OCI-LY7 (cell line): ENCODE measurements around the gene DIAPH3.

Source experiments
- CTCF ChIP-seq: fragments of 200-600 bp; sonication (generic); conservative IDR thresholded peaks from 2 replicates; pipeline ENCODE4 v1.5.1; 2014; ENCODE audit warnings: mild to moderate bottlenecking, antibody characterized with exemption, low read length, moderate library complexity, mixed read lengths
- EZH2phosphoT487 ChIP-seq: fragments of 200-600 bp; sonication (generic); IDR thresholded peaks from 2 replicates; pipeline ENCODE4 v1.6.1; 2018; ENCODE audit warnings: low read depth, borderline replicate concordance, mild to moderate bottlenecking, mixed run types, antibody characterized with exemption, low read length, moderate library complexity, mixed read lengths

- no peak for TF ChIP-seq CTCF
- TF ChIP-seq EZH2phosphoT487, result no peak
Observed at GRCh38 chr13:59666504-59666903, 497.2 kb downstream of the DIAPH3 start.
